HG03558 (cell line): Measurements from ENCODE around the gene PRPS2.
A peak's percentile ranks its signal among the peaks of the same experiment; 100 is the strongest.

Experiments
- ATAC-seq: cut with Tn5 transposase; IDR thresholded peaks from one replicate; pipeline ENCODE4 v1.9.1; 2021; ENCODE audit warnings: moderate number of reproducible peaks; ENCODE audit not compliant: unreplicated experiment; ENCODE audit errors: extremely low read depth

PRPS2 gene

DNA sequence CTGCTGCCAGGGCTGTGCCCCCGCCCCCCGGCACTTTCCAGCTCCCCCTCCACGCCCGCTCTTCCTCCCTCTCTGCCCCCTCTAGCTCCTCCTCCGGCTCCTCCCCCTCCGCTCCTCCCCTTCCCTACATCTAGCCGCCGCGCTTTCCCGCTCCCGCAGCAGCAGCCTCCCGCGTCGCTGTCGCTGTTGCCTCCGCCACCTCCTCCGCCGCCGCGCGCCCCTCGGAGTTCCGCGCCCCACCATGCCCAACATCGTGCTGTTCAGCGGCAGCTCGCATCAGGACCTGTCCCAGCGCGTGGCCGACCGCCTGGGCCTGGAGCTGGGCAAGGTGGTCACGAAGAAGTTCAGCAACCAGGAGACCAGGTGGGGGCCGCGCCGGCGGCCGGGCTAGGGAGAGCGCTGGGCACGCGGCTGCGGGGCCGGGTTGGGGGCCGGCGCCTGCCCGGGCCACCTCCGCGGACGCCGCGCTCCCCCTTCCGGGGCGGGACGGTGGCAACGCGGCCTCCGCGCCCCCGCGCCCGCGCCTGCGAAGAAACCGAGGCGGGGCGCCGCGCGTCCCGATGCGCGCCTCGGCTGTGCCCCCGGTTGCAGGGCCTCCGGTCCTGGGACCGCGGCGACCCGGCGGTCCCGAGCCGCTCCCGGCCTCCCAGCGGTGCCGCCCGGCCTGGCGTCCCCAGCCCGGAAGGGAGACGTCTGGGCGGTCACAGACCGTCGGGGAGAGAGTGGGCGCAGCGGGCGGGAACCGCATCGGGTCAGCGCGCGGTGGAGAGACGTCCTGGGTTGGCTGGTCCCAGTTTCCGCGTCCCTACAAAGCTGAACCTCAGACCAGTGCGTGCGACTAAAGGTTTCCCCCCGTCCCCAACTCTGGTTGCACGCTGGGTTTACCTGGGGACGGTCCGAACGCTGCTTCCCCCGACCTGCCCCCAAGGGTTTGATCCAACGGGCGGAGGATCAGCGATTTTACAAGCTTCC is at the start of gene PRPS2:
TSS of gene PRPS2 (plus strand) at position 156 of the 972 bp plus-strand sequence. CDS start at position 242, 86 bp downstream.
- ATAC-seq = no peak

DNA sequence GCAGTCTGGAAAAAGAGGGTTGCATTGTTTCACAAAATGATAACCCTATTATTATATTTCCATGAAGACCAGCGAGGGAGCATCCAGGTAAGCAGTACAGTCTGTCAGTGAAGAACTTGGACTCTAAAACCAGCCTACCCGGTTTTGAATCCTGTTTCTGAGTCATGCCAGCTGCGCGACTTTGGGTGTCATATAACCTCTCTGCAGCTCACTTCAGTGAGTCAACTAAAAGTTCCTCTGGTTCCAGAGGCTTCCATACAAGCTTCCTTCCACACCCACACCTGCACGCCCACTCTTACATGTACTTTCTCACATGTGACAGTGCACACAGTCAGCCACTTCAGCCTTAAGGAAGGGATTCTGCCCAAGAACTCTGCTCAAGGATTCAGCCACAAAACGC is 49.8 kb upstream of the PRPS2 start:
- no peak for ATAC-seq

DNA sequence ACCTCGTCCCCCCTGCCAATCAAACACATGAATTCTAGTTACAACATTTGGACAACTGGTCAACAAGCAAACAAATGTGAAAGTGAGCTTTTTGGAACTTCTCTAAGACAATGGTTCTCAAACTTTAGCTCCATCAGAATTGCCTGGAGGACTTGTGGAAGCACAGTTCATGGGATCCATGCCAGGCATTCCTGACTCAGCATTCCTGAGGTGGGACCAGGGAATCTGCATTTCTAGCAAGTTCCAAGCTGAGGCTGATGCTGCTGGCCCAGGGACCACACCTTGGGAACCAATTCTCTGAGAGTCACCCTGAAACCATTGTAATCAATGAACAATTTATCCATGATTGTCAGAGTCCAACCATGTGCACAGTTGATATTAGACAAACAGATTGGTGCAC is 43.8 kb upstream of the PRPS2 start:
- ATAC-seq = no peak

DNA sequence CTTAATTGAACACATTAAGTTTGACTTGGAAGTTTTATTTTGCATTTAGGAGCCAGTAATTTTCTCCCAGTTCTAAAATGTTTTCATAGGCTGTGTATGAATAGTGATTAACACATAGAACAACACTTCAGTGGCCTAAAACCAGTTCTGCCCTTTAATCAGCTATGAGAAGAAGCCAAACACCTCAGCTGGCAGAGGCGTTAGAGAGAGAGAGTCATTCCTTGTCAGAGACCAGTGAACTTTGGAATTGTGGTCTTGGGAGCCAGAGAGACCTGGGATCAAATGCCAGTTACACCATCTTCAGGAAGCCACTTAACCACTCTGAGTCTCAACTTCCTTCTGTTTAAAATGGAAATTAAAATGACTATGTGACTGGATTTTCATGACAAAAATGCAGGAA is 39.3 kb upstream of the PRPS2 start:
- no peak for ATAC-seq

DNA sequence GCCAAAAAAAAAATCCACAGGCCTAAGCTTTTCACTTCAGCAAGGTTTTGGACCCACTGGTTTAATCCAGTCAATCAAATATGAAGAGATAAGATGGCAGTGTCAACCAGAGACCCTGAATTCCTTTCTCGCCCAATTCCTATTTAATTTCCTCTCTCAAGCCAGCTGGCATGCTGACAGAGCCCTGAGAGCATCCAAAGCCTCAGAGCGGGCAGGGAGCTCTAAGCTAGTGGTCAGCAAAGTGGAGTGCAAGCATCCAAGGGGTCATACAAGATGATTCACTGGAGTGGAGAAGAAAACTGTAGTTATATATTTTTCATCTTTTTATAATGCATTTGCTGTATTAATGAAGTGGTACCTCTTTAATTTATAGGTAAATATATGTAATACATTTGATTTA is 37.8 kb upstream of the PRPS2 start:
- ATAC-seq = no peak

DNA sequence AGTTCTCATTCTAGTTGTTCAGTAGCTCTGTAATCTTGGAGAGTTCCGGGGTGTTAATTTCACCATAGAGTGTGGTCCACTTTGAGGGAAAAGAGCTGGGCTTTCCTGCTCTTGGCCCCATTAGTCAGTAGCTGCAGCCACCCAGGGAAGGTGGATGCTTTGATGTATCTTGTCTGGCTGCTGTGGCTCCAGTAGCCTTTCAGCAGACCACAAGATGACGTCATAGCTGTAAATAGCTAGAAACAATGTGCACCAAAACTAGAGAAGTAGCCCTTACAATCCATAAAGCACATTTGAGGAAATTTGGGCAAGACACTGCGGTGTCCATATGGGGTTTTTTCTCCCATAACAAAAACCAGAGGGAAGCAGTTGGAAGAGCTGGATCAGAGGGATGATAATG is 32.9 kb upstream of the PRPS2 start:
- no peak for ATAC-seq

DNA sequence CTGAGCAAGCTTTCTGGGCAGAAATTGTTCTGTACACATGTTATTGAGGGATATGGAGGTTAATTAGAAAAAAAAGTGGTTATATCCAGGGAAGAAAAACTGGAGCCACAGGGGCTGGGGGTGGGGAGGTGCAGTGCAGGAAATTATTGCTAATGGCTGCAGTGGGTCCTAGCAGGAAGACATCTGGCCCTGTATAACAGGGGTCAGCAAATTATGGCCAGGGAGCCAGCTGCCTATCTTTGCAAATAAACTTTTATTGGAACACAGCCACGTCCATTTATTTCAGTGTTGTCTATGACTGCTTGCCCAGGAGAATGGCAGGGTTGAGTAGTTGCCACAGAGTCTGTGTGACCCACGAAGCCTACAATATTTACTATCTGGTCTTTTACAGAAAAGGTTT is 23.4 kb upstream of the PRPS2 start:
- no peak for ATAC-seq

DNA sequence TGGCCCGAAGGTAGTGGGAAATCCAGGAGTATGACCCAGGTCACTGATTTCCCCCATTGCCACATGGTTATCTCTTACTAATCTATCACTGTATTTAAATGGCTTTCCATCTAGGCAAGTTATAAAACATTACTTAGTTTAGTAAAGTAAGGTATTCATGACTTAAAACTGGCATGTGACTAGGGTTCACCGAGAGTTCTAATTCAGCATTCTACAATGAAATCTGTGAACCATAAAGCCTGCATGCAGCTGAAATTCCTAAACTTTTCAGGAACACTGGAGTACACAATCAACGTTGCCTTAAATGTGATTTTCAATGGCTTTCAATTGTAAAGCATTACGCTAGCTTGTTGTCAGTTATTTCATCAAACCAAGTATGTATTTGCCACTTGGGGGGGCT is 22.7 kb upstream of the PRPS2 start:
- no peak for ATAC-seq

DNA sequence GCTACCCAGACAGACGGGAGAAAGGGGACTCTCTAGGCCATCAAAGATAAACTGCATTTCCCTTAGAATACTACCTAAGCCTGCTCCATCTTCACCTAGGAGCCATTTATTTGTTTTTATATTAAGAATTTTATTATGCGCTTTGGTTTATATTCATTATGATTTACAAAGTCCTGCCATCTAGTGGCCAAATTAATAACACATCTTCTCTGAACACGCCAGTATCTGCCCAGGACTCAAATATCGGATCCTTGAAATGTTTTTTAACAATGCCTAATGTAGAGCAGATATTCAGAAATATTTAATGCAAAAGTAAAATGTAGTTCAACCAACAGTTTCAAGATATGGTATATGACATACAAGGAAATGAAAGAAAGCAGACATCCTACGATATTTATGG is 20.8 kb upstream of the PRPS2 start:
- no peak for ATAC-seq

DNA sequence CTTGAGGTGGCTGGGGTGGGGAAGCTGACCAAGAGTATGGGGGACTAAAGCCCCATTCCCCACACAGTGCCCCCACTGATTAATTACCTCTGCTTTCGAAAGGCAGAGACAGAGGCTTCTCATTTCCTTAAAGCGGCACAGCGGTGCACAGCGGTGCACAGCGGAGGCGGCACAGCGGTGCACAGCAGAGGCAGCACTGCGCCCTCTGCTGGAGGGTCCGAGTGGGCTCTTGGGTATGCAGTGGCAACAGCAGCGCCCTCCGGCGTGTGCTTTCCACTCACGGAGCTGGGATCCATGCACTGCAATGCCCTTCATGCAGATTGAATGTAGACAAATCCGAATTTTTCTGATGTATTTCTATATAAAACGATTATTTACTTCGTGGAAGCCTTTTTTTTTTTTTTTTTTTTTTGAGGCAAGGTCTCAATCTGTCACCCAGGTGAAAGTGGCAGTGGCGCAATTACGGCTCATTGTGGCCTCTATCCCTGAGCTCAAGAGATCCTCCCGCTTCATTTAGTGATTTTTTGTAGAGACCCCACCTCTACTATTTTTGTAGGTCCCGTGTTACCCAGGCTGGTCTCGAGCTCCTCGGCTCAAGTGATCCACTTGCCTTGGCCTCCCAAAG is 19.7 kb upstream of the PRPS2 start:
- peak; percentile 96 for ATAC-seq

DNA sequence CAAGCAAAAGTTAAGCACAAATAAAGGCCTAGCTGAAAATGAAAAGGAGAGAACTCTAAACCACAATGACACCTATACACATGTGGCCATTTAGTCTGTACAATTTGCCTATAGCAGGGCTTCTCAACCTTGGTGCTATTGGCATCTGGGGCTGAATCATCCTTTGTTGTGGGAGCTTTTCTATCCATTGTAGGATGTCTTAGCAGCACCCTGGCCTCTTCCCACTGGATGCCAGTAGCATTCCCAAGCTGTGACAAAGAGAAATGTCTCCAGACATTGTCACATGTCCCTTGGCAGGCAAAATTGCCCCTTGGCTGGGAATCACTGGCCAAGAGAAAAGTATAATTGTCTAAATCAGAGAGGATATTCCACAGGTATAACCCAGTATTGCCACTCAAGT is 13.5 kb upstream of the PRPS2 start:
- no peak for ATAC-seq

DNA sequence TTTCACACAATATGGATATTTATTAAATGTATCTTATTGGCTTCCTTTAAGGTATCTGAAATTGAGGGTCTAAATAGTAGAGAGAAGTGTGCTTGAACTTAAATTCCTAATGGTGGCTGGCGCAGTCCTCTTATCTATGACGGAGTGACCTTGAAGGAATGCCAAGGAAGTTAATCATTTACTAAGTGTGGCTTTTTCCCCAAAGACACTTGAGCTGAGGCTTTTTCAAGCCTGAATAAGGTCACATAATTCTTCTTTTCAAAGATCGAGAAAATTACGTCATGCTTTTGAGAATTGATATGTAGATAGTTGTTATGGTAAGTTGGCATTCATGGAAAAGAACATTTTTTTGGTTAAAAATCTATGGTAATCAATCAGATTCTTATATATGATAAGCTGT is 11.7 kb upstream of the PRPS2 start:
- no peak for ATAC-seq

DNA sequence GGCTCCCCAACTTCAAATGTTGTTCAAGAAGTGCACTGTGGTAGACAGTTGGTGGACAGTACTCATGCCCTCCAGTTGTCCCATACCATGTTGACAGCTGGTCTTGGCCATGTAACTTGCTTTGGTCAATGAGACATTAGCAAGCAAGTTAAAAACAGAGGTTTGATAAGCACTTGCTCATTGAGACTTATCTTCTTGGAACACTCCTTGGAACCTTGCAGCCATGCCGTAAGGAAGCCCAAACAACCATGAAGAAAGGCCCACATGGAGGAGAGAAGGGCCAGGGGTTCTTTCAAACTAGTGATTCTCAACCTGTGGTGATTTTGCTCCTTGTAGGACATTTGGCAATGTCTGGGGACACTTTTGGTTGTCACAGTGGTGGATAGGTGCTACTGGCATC is 2.6 kb upstream of the PRPS2 start:
- ATAC-seq = no peak

DNA sequence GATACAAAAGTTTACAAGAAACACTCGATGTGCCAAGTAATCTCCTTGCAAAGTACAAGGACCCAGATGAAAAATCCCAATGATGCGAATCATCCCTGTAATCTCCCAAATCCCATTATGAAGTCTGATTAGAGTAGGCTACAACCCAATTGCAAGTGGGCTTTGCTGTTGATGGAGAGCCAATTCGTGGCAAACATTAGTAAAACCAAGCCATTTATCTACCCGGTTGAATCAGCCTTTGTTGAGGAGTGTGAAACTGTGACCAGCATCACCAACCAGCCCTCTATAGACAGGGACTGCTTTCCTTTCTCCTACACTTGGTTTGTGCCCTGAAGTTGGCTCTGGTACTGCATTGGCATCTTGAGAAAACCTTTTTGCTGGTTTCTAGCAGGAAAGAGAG is 1.2 kb upstream of the PRPS2 start:
- no peak for ATAC-seq

DNA sequence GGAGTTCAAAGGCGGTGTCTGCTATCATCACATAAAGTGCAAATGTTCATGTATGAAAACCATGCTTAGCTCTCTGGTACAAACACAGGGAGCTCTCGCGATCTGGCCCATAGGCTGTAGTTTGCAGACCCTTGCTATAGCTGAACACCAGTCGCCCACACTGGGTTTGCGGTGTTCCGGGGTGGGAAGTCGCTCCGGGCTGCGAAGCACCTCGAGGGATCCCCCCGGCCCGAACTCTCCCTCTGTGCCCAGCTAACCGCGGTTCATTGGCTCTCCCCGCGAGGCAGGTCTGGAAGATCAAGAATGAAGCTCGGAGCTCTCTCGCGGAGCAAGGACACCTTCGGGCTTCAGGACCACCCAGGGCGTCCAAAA is 341 bp upstream of the PRPS2 start:
- no peak for ATAC-seq

DNA sequence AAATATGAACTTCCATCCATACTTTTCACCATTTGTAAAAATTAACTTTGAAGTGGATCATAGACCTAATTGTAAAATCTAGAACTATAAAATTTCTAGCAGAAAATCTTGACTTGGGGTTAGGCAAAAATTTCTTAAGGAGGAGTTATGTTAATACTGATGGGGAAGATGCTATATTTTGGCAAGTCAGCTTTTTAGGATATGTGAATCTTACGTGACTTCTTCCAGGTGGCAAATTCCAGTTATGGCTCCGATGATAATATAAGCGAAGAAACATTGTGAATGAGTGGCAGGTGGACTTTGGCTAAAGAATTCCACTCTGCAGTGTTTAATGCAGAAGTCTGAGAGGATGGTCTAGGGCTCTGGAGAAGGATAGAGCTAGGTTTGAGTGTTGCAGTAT is 1.5 kb downstream of the PRPS2 start:
- no peak for ATAC-seq

DNA sequence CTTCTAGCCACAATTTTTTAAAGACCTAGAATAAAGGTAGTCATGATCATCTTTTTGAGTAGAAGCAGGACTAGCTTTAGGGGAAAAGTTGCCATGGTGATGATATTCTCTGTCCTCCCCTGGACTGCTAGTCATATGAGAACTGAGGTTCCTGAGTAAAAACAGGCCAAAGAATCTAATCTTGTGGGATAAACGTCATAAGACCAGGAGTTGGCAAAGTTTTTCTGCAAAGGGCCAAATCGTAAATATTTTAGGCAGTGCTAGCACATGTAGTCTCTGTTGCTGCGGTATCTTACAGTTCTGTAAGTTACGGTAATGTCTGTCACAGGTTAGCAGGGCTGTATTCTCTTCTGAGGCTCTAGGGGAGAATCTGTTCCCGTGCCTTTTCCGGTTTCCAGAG is 3.4 kb downstream of the PRPS2 start:
- ATAC-seq = no peak

DNA sequence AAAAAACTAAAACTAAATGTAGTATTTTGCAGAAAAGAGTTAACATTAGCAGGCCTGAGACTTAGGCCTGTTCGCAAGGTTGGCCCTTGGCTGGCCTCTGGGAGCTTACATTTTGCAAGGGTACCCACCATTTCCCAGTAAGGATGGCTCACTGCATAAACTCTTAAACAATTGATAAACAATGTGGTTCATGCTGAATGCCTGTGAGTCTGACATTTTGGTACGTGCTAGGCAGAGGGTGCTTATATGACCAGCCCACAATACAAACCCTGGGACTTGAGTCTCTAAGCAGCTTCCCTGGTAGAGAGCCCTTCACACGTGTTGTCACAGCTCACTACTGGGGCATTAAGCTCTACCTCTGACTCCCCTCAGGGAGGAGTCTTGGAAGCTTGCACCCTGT is 7.4 kb downstream of the PRPS2 start:
- no peak for ATAC-seq

DNA sequence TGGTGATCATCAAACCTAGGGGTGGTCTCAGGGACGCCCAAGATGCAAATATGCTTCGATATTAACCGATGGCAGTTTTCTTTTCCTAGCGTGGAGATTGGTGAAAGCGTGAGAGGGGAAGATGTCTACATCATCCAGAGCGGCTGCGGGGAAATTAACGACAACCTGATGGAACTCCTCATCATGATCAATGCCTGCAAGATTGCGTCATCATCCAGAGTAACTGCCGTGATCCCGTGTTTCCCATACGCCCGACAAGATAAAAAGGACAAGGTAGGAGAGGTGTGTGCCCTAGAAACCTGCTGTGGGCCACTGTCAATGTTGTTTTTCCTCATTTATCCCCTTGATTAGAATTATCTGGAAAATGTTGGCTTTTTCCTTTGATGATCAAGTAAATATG is 7.9 kb downstream of the PRPS2 start:
- no peak for ATAC-seq

DNA sequence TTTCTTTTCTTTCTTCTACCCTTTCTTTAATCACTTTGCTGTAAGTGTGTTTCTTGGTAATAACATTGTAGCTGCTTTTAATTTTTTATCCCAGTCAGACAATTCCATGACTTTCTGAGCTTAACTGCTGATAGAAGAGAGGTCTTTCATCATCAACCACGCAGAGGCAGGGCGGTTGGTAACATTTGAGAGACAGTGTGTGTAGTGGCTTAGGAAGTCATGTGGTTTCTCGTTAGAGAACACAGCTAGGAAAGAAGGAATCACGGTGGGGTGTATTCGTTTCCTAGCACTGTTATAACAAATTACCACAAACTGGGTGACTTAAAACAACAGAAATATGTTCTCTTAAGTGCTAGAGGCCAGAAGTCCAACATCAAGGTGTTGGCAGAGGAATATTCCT is 11.5 kb downstream of the PRPS2 start:
- ATAC-seq = no peak

DNA sequence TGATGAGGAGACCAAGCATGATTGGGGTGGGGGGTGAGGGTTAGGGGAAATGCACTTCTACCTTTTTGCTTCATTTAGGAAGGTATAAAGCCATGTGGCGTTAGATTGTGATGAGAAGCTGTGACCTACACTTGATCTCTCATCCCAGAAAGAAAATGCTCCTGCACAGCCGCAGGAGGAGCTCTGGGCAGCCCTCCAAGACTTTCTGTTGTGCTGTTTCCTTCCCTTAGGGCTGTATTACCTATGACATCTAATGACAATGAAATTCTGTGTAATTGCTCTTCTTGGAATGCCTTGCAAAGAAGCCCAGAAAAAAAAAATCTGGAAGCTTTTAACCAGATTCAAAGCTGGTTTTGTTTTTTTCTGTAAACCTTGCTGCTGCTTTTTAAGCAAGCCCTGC is 13.4 kb downstream of the PRPS2 start:
- ATAC-seq = no peak

DNA sequence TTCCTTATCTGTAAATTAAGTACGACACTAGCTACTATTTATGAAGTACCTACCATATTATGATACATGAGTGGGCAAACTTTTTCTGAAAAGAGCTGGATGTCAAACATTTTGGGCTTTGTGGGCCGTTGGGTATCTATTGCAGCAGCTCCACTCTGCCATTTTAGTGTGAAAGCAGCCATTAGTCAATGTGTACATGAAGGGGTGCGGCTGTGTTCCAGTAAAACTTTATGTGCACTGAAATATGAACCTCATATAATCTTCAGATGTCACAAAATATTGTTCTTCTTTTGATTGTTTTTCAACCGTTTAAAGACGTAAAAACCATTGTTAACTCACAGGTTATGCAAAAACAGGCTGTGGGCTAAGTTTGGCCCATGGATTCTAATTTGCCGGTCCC is 14.1 kb downstream of the PRPS2 start:
- no peak for ATAC-seq
